ENCODE data around the gene INO80D.
"Not testable (repeated sequence)": the region's sequence is repeated elsewhere in the genome, so short reads cannot be mapped to it uniquely, and the experiment has no call there.

DNA sequence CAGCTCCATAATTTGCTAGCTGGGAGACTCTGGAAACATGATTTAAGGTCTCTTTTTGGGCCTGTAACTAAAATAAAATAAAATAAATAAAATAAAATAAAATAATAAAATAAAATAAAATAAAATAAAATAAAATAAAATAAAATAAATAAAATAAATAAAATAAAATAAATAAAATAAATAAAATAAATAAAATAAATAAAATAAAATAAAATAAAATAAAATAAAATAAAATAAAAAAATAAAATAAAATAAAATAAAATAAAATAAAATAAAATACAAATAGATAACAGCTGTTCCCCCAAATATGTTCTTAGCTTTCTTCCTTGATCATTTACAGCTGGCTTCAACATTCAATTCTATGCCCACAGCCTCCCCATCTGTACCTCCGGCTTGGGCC lies 97.3 kb downstream of the INO80D start:
- not testable (repeated sequence) for TF ChIP-seq POLR2A (IDR thresholded peaks at IDR 0.05)
- TF ChIP-seq, protein P1, sequence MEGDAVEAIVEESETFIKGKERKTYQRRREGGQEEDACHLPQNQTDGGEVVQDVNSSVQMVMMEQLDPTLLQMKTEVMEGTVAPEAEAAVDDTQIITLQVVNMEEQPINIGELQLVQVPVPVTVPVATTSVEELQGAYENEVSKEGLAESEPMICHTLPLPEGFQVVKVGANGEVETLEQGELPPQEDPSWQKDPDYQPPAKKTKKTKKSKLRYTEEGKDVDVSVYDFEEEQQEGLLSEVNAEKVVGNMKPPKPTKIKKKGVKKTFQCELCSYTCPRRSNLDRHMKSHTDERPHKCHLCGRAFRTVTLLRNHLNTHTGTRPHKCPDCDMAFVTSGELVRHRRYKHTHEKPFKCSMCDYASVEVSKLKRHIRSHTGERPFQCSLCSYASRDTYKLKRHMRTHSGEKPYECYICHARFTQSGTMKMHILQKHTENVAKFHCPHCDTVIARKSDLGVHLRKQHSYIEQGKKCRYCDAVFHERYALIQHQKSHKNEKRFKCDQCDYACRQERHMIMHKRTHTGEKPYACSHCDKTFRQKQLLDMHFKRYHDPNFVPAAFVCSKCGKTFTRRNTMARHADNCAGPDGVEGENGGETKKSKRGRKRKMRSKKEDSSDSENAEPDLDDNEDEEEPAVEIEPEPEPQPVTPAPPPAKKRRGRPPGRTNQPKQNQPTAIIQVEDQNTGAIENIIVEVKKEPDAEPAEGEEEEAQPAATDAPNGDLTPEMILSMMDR (IDR thresholded peaks at IDR 0.05), result not testable (repeated sequence)
